ENCODE data around the gene IL17RC.

- no peak for TF ChIP-seq POLR2A (IDR thresholded peaks at IDR 0.05)
- TF ChIP-seq CTCF (IDR thresholded peaks at IDR 0.05), result no peak
These were observed 52.7 kb downstream of the IL17RC start for GRCh38 chr3:9969632-9970019.

All from right lobe of liver (tissue), 4 donors.